Measurements from ENCODE around the gene NPTX1.

The NPTX1 gene

GRCh38 chr17:80502578-80502877 is 26.1 kb upstream of the NPTX1 start:
- no peak for TF ChIP-seq CTCF (IDR thresholded peaks at IDR 0.05; ENCODE audit: low read depth, low read length)
- H3K4me3 ChIP-seq (ENCODE audit: low read depth, low read length): no peak overlapping the region

GRCh38 chr17:80501741-80502577 is 25.6 kb upstream of the NPTX1 start:
- H3K4me3 ChIP-seq (ENCODE audit: low read depth, low read length): no peak overlapping the region
- TF ChIP-seq CTCF (IDR thresholded peaks at IDR 0.05; ENCODE audit: low read depth, low read length): no peak

- no peak for TF ChIP-seq CTCF (IDR thresholded peaks at IDR 0.05; ENCODE audit: low read depth, low read length)
These were observed 23.7 kb upstream of the NPTX1 start for GRCh38 chr17:80499961-80500665.

GRCh38 chr17:80499560-80499959 is 23.2 kb upstream of the NPTX1 start:
- no peak for TF ChIP-seq CTCF (IDR thresholded peaks at IDR 0.05; ENCODE audit: low read depth, low read length)
- H3K4me3 ChIP-seq (ENCODE audit: low read depth, low read length): no peak overlapping the region

More at GRCh38 chr17:80499961-80500665, 23.7 kb upstream of the NPTX1 start:
- H3K4me3 ChIP-seq (ENCODE audit: low read depth, low read length): no peak overlapping the region

- no peak for TF ChIP-seq CTCF (IDR thresholded peaks at IDR 0.05; ENCODE audit: low read depth, low read length)
- H3K4me3 ChIP-seq (ENCODE audit: low read depth, low read length): no peak overlapping the region
These were observed 22.6 kb upstream of the NPTX1 start for GRCh38 chr17:80498920-80499410.

GRCh38 chr17:80498242-80498919 is 22.0 kb upstream of the NPTX1 start:
- no peak for TF ChIP-seq CTCF (IDR thresholded peaks at IDR 0.05; ENCODE audit: low read depth, low read length)
- H3K4me3 ChIP-seq (ENCODE audit: low read depth, low read length): no peak overlapping the region
